HG03139 (cell line): ENCODE results near the gene DENND1A.

Experiments used
- ATAC-seq: cut with Tn5 transposase; IDR thresholded peaks from one replicate; pipeline ENCODE4 v1.9.1; 2021; ENCODE audit not compliant: unreplicated experiment

Gene DENND1A

DNA sequence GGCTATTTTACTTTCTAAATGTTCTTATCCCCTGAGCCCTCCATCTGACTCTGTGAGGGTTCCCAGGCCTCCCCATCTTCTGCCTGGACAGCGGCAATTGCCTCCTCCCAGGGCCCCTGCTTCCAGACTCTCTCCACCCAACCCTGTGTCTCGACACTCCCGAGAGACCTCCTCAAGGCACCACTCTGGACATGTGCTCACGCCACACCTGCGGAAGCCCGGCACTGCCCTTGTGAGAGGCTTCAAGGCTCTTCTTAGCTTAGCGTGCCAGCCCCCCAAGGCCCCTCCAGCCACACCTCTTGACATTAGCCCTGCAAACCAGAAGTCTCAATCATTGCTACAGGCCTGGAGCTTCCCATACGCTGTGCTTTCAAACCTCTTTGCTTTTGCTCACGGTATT is 449.8 kb downstream of the DENND1A start:
- ATAC-seq, result no peak

DNA sequence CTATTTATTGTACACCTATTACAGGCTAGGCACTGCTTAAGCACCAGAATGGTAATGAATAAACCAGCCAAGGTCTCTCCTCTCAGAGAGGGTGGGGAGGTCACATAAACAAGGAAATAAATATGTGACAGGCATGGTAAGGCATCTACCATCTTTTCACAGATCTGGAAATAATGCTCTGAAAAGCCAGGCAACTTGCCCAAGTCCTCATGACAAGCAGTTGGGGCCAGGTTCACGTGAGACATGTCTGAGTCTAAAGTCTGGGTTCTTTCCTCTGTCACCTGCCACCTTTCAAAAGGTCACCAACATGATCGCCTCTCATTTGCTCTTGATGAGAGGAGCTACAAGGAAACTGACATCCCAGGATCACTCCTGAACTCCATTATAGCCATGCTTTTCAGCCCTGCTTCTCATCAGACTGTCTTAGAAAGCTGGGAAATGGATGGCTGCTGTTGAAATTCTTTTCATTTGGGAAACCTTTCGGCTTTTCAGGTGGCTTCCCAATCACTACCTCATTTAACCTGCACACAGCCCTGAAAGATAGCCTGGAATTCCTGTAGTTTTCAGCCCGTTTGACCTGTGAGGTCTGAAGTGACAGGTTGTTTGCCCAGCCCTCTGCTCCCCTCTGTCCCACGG is 450.8 kb downstream of the DENND1A start:
- ATAC-seq, result no peak

DNA sequence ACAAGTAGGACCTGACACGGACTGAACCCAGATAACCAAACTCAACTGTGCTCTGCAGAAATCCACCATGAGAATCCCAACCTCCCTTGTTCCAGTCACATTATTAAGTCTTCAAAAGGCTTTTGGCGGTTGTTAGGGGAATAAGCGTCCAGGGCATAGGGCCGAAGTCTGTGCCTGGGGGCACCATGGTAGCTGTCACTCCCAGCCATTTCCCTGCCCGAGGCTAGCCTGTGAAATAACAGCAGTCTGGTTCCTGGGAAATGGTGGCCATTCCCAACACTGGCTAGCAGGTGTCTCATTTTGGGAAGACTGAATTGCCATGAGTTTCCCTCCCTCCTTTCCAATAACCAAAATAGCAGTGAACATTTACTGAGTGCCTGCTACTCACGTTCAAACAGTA is 451.8 kb downstream of the DENND1A start:
- ATAC-seq, result no peak

DNA sequence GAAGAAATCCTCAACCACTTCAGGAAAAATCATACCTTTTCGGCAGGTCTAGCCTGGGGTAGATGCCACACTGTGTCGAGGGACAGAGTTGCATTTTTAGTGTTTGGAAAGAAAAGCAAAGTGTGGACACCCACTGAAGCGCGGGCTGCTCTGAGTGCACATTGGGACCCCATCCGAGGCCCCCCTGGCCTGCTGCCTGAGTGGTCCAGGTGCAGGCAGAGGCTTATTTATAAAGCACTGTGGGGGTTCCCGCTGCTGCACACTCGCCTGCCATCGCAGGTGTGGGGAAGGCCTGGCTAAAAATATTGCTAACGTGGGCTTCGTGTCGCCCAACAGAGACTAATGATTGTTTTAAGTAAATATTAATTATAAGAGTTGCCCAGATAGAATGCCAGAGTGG is 454.5 kb downstream of the DENND1A start:
- no peak for ATAC-seq

DNA sequence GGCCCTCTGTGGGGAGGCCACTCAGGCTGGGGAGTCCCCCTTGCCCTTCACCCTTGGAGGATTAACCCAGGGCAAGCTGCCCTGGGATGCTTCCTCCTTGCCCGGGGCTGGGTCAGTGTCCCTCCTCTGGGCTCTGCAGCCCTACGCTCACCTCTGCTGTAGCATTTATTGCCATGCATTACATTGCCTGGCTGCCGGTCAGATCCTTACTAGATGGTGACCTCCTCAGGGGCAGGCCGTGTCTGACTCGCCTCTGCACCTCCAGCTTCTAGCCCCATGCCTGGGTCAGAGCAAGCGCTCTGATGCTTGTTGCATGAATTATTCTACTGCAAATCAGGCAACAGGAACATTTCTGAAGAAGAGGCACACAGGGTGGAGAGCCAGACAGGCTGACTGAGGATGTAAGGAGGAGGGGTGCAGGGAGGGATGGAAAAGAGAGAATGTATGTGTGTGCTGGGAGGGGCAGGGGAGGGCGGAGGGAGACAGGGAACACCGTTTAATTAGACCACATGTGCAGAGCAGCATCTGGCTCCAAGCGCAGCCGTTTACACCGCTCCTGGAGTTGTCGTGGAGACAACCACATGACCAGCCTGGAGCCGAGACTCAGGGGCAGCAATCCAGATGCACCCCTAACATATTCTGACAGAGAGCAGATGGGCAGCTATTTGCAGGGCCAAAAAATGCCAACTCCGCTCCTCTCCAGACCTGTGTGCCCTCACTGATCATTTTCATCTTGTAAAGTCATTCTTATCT is 456.9 kb downstream of the DENND1A start:
- no peak for ATAC-seq

DNA sequence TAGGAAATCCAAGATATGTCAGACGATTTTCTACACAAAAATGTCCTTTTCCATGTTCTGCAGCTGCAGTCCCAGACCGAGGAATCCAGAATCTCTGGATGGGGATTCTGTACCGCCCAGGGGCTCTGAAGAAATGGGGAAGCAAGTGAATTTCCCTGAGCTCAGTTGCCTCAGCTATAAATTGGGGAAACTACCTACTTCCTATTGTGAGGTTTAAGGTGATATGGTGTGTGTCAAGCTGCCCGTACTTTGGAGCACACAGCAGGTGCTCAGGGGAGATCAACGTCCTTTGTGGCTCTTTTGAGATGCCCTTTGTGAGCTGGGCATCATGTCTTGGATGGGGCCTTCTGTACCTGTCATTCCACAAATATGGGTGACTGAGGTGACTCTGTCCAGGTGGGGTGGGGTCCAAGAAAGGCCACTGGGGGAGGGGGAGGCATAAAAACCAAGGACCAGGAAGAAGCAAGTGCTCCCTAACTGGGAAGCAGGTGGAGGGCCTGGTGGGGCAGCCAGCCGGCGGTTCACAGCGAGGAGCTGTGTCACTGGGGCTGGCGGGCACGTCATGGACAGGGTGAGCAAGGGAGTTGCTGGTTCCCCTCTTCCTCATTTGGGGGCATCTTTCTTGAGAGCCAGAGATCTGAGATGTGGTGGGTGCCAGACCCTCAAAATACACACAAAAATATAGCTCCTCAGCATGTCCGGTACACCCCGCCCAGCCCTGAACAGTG is 457.9 kb downstream of the DENND1A start:
- no peak for ATAC-seq

DNA sequence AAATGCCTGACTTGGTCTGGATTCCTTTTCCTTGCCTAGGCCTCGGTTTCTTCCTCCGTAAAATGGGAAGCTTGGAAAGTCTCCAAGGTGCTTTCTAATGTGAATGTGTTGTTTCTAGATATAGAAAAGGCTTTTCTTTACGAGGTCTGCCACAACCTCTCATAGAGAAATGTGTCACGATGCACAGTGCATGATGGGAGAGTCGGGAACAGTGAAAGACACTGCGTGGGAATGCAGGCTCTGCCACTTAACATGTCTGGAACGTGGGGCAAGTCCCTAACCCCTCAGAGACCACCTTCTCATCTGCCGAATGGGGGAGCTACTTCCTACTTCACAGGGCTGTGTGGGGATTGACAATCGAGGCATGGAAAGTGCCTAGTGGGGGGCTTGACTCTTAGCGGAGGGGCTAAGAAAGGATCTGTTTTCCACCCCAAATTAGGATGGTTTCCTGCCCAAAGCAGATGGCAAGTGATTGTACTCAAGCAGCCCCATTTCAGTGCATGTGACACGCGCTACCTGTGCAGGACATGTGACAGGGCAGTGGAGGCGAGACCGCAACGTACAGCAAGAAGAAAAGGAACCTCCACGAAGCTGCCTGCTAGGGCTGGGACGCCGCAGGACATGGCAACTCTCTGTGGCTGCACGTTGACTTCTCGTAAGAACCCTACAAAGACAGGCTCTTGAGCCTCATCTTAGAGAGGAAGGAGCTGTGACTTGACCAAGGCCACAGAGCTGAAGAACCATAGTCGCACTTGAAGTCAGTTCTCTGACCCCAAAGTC is 458.7 kb downstream of the DENND1A start:
- no peak for ATAC-seq

DNA sequence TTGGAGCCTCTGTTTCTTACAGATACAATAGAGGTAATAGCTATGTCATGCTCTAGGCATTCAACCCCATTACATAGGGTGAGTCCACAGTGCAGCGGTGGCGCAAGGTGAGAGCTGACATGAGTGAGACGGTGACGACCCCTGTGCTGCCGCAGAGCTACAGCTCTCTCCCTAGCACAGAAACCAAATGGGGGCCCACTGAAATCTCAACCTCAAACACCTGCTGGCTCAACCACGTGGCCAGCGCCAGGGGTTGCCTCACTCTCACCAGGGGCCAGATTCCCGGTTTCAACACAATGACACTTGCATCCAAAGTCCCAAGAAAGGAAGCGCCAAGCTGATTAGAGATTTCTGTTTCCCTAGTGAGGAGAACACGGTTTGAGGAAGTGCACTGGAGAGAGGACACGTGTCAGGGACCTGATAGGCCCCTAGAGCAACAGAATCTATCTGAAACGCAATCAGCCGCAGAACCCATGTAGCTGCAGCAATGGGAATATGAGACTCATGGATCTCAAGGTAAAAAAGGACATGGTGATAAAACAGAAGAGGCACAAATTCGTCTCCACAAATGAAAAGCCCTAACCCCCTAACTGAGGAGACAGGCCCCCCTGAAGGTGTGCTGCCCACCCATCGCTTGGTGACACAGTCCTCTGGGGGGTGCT is 459.7 kb downstream of the DENND1A start:
- no peak for ATAC-seq

DNA sequence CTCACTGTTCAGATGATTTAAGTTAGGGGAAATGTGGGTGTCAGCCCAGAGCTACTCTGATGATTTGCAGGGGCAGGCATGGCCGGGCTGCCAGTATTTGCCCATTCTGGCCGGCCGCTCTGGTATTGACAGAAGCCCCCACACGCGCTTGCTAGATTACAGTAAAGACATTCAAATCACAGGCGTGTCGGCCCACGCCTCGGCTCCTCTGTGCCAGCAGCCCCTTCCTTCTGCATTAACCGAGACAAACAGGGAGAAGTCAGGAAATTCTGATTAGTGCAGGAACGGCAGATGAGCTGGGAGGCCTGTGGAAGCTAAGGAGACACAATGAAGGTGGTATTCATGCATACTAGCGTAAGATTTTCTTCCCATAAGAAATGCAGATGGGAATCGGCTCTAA is 460.6 kb downstream of the DENND1A start:
- no peak for ATAC-seq

DNA sequence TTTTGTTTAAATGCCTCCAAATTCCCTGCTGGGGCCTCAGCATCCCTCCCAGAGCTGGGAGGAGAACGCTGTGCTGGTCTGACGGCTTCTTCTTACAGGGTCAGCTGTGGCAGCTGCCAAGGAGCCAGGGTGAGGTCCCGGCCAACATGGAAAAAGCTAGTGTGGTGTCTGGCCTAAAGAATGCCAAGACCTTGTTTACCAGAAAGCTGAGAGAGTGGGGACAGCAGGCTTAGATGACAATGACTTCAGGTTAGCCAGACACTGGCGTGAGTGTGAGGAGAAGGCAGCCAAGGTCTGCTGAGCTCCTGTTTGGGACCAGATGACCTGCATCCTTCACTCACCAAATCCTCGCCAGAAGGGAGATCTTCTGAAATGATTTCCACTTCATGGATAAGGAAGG is 461.4 kb downstream of the DENND1A start:
- ATAC-seq, result no peak

DNA sequence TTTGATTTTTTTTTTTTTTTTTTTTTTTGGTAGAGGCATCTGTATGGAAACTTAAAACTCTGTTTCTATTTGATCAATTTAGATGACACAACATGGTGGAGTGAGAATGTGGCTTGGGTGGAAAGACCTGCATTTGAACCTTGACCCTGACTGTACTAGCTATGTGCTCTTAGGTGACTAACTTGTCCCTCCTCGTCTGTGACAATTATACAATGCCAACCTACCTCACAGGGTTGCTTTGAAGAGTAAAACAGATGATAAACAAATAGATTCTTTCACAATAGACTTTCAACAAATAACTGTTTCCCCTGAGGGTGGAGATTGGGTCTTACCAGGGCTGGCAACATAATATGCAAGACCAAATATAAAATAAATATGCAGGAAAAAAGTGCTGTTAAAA is 464.6 kb downstream of the DENND1A start:
- no peak for ATAC-seq

DNA sequence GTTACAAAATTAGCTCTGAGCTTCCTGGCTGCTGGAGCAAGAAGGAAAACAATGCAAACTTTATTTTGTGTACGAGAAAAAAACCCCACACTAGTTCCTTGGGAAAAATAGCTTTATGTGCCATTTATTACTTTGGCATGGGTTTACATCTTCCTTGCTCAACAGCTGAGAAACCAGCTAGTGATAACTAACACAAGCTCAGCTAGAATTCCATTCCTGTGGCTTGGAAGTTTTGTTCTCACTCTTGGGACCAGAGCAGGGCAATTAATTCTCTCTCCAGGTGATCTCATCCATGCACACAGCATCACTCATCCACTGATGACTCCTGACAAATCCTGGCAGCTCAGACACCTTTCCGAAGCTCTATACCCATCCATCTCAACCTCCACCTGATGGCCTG is 469.8 kb downstream of the DENND1A start:
- no peak for ATAC-seq

DNA sequence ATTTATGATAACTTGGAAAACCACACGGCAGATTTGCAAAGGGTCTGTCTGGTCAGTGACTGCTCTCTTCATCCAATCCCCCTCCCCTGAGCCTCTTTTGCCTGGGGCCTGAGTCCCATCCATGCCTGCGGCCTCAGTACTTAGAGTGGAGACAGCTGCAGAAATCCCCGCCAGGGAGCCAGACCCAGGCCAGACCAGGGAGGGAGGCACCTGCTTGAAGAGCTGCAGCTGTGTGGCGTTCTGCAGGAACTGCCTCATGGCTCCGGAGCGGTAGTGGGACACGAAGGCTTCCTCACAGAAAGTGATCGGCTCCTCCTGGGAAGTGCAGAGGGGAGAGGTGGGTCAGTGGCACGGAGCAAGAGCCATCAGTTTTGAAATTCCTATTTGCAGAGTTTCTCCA is 472.3 kb downstream of the DENND1A start:
- ATAC-seq, result no peak

DNA sequence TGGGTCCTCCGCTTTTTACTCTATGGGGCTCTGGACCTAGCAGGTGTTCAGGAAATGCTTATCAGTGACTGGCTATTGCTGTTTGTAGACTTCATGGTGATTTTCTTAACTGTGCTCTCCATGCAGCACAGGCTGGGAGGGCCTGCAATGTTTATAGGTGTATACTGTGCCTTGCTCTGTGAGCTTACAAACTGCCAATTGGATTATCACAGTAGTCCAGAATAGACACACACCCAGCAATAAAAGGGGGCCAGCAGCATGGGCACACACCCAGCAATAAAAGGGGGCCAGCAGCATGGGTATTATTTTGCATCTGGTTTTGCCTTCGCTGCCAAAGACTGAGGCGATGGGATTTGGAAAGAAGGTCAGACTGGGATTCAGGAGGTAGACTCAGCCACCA is 473.9 kb downstream of the DENND1A start:
- no peak for ATAC-seq

DNA sequence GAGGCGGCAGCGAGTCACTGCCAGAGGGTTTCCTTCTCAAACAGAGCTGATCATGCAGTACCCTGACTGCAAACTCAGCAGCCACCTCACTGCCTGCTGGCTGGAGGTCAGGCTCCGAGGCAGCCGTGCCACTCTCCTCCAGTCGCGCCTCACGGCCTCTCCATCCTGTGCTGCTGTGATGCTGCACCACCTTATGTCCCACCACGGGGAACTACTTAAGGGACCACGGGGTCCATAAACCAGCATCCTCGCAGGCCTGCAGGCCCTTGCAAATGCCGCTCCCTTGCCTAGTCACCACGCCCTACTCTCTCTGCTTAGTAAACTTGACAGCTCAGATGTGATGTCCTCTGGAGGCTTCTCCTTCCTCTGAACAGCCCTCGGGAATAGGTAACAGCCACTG is 474.7 kb downstream of the DENND1A start:
- ATAC-seq, result no peak

DNA sequence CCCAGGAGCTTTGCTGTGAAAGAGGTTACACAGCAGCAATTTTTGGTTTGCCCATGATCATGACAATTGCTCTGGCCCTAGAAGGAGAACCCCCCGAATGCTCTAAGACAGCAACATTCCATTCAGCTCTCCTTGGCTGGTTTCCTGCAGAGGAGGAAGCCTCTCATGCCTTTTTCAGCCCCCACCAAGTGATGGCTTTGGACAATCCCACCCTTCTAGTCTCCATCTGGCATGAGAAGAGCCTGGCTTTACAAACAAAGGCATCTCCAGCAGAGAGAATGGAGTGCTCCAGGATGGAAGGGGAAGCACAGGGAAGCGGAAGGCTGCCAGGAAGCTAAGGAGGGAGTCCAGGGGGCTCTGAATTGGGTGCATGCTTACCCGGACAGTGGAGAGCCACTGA is 475.6 kb downstream of the DENND1A start:
- no peak for ATAC-seq

DNA sequence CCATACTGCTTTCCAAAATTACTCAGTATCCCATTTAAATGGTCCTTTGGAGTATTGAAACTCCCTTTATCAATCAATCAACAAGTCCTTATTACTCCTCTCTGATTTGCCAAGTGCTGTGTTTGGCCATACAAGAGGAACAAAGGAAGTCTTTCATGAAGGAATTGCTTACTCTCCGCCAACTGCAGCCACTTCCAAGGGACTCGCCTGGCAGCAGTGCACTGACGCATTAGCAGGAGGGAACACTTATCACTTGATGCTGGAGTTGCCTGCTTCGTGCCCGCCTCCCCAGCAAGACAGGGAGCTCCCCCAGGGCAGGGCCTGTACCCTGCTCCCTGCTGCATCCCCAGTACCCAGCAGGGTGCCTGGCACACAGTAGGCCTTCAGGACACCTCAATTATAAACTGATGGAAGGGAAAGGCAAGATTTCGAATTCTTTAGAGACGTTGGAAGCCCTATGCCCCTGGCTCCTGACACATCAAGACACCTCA is 476.1 kb downstream of the DENND1A start:
- no peak for ATAC-seq

DNA sequence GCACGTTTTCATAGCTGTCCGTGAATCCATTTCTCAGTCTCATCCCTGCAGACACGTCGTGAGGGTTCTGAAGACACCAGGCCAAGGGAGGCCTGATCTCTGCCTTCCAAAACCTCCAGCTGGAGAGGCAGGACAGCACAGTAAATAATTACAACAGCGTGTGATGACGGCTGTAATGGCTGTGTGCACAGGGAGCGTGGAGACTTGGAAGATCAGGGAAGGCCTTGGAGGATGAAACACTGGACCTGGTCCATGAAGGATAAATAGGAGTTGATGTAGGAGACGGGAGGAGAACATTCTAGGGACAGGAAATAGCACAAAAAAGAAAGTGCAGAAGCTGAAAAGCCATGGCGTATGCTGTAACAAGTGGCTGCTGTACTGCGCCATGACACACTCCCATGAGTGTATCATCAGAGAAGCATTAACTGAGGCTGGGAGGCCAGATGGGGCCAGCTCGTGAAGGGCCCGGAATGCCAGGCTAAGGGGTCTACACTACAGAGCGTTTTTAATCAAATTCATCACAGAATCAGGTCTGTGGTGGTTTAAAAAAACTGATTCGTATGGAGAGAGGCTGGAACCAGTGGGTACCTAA is 476.8 kb downstream of the DENND1A start:
- no peak for ATAC-seq

DNA sequence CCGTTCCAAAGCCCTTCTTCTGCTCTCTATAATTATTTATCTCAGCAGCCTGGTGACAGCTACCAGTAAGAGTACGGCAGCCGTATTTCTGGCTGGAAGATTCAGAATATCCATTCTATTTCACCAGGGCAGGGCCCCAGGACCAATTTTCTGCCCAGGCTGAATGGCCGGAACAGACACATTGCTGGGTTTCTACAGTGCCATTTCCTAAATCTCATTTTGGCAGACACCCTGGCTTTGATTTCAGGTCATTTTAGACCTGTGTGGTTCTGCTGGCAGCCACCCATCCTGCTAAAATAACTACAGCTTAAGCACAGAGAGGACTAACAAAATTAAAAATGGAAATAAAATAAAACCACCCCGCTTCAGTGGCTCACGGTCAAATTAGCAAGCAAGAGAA is 478.9 kb downstream of the DENND1A start:
- ATAC-seq, result no peak

DNA sequence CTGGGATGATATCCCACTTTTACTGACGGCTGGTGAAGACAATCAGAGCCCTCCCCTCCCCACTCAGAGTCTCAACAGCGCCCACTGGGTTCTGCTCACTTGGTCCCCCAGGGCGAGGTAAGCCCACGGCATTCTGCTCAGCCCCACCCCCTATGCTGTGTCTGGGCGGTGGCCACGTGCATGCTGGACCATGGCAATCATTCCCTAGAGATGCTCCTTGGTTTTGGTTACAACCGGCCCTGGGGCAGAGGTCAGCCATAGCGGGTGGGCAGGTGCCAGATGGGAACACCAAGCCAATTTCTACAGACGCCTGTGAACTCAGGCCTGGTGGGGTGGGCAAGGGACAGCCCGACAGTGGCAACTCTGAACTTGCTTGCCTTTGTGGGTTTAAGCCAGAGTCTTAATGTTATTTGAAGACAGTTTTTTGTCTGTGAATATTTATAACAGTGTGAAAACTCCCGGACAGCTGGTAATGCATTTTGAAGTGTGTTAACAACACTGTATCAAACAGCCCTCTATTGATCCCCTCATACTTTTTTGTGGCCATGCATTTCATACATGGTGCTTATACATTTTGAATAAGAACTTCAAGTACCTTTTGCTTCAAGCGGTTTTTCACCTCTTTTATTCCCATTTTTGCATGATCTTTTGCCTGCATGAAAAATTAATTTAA is 479.7 kb downstream of the DENND1A start:
- no peak for ATAC-seq
